Rectal smooth muscle tissue (tissue), 1 donor: ENCODE data around the gene ZNF787.

Experiments used
- H3K27ac ChIP-seq: one replicate; pipeline ENCODE4 v1.7.0; 2013; ENCODE audit warnings: low read depth, low read length, inconsistent platforms
- H3K27me3 ChIP-seq: one replicate; pipeline ENCODE4 v1.7.0; 2013; ENCODE audit warnings: low read length; ENCODE audit not compliant: control insufficient read depth, insufficient read depth
- H3K36me3 ChIP-seq: one replicate; pipeline ENCODE4 v1.7.0; 2013; ENCODE audit warnings: low read length; ENCODE audit not compliant: control insufficient read depth, insufficient read depth
- H3K4me1 ChIP-seq: one replicate; pipeline ENCODE4 v1.7.0; 2013; ENCODE audit warnings: low read length; ENCODE audit not compliant: control insufficient read depth, insufficient read depth
- H3K4me3 ChIP-seq: one replicate; pipeline ENCODE4 v1.7.0; 2013; ENCODE audit warnings: low read length
- H3K9ac ChIP-seq: one replicate; pipeline ENCODE4 v1.7.0; 2013; ENCODE audit warnings: low read length

ZNF787 gene

GRCh38 chr19:56085571-56086275 lies 35.4 kb downstream of the ZNF787 start:
- peaks cover 9% of the 10 kb centered on the region for H3K36me3 ChIP-seq
- H3K4me3 ChIP-seq: no peak overlapping the region
- peaks cover 3% of the 10 kb centered on the region for H3K4me1 ChIP-seq

GRCh38 chr19:56084835-56085536 lies 36.1 kb downstream of the ZNF787 start:
- Histone ChIP-seq H3K9ac (no peak overlapping the region), H3K27ac (no peak overlapping the region), H3K36me3 (peaks cover 9% of the 10 kb centered on the region), H3K4me1 (peaks cover 3% of the 10 kb centered on the region), H3K27me3 (no peaks in the 10 kb centered on the region), H3K4me3 (no peak overlapping the region)

More at GRCh38 chr19:56085571-56086275, 35.4 kb downstream of the ZNF787 start:
- no peaks in the 10 kb centered on the region for H3K27me3 ChIP-seq
- no peak overlapping the region for H3K9ac ChIP-seq
- H3K27ac ChIP-seq: no peak overlapping the region

DNA sequence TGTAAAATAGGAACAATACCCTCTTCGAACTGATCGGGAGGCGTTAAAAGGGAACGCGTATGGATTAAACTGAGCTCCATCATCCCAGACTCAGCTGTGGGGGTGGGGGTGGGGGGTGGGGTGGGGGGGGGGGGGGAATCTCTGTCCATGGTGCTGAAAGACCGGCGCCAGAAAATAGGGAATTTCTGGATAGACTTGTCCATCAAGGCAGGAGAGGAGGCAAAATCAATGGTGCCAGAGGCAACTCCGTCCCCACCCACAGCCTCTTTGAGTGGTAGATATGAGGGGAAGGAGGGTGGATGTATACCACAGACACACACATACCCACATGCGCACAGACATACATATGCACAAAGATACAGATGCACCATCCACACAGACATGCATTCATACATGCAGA lies 37.4 kb downstream of the ZNF787 start:
- H3K9ac ChIP-seq: no peak overlapping the region
- H3K27me3 ChIP-seq: no peaks in the 10 kb centered on the region
- H3K36me3 ChIP-seq: peaks cover 3% of the 10 kb centered on the region
- H3K4me3 ChIP-seq: no peak overlapping the region
- no peak overlapping the region for H3K27ac ChIP-seq
- peaks cover 3% of the 10 kb centered on the region for H3K4me1 ChIP-seq

DNA sequence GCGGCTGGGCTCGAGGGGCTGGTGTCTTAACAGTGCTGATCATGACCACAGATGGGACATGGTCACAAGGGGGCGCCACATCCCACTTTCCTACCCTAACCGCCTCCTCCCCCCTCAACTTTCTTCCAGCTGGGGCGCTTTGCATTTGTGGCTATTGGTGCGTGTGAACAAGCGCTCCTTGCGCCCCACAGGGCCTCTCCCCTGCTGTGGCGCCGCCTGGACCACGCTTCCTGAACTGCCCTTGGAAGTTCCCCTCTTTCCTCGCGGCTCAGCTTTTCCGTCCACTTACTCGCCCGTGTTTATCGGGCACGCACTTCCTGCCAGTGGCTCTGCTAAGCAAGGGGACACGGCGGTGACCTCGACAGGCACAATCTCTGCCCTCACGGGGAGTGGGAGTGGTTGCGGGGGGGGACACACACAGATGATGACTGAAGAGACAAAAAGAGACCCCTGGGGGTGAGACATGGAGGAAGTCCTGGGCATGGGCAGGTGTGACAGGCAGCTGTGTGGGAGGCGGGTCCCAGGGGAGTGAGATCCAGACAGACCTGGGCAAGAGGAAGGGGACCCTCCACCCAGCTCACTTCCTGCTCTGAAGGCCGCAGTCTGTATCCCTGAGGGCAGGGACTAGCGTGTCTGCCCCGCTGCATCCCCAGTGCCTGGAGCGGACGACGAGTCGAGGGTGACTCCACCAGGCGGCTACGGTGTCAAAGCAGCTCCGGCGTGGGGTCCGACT lies 40.3 kb downstream of the ZNF787 start:
- H3K4me3 ChIP-seq: peak overlapping the region; percentile 70
- H3K27me3 ChIP-seq: no peaks in the 10 kb centered on the region
- H3K36me3 ChIP-seq: peaks cover 3% of the 10 kb centered on the region
- peaks cover 3% of the 10 kb centered on the region for H3K4me1 ChIP-seq
- no peak overlapping the region for H3K27ac ChIP-seq
- no peak overlapping the region for H3K9ac ChIP-seq

DNA sequence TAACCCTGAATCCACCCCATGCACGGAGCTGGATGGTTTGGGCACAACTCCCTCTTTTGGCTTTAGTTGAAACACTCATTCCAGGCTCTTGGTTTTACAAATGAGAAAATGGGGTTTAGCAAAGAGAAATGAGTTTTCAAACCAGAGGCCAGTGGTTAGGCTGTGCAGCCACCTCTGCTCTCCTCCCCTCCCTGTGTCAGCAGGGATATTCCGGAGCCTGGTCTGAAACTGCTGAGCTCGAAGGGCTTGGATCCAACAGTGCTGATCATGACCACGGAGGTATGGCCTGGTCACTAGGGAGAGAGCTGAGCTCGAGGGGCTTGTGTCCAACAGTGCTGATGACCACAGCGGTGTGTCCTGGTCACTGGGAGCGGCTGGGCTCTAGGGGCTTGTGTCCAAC lies 41.5 kb downstream of the ZNF787 start:
- Histone ChIP-seq H3K4me3 (no peak overlapping the region), H3K9ac (no peak overlapping the region)

DNA sequence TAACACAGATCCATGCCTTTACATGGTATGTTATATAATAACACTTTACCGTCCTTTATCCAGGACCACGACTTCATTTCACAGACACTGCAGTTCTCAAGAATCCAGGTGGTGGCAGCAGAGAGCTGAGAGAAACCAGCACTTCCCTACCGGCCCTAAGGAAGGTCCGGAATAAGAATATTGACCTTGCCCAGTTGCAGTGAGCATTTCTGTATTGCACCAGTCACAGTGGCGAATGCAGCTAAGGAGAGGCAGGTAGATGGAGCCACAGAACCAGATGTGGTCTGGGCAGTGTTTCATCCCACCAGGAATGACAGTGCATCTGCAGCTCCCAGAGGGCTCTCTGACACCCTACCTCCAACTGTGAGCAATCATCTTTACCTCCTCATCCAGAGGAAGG lies 44.6 kb downstream of the ZNF787 start:
- peaks cover 3% of the 10 kb centered on the region for H3K4me1 ChIP-seq
- H3K9ac ChIP-seq: no peak overlapping the region
- H3K27me3 ChIP-seq: no peaks in the 10 kb centered on the region
- no peaks in the 10 kb centered on the region for H3K36me3 ChIP-seq
- no peak overlapping the region for H3K27ac ChIP-seq
- no peak overlapping the region for H3K4me3 ChIP-seq

More for the DNA sequence above, 41.5 kb downstream of the ZNF787 start:
- Histone ChIP-seq H3K36me3 (no peaks in the 10 kb centered on the region), H3K27ac (no peak overlapping the region), H3K4me1 (peaks cover 3% of the 10 kb centered on the region), H3K27me3 (no peaks in the 10 kb centered on the region)

- H3K4me3 ChIP-seq: no peak overlapping the region
- no peaks in the 10 kb centered on the region for H3K4me1 ChIP-seq
- no peaks in the 10 kb centered on the region for H3K36me3 ChIP-seq
- H3K27ac ChIP-seq: no peak overlapping the region
- peaks cover 2% of the 10 kb centered on the region for H3K27me3 ChIP-seq
- no peak overlapping the region for H3K9ac ChIP-seq
These were observed 49.9 kb downstream of the ZNF787 start for GRCh38 chr19:56071151-56071550.

DNA sequence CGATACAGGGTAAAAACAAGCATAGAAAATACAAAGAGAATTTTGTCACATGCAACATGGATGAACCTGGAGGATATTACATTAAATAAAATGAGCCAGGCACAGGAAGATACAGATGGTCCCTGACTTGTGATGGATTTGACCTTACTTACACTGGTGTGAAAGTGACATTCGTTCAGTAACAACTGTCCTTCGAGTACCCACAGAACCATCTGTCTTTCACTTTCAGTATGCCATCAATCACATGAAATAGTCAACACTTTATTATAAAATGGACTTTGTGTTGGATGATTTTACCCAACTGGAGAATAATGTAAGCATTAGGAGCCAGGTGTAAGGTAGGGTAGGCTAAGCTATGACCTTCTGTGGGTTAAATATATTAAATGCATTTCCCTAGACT lies 51.5 kb downstream of the ZNF787 start:
- H3K9ac ChIP-seq: no peak overlapping the region
- no peak overlapping the region for H3K4me3 ChIP-seq
- H3K4me1 ChIP-seq: no peaks in the 10 kb centered on the region
- no peak overlapping the region for H3K27ac ChIP-seq
- H3K36me3 ChIP-seq: no peaks in the 10 kb centered on the region
- peaks cover 3% of the 10 kb centered on the region for H3K27me3 ChIP-seq

- no peaks in the 10 kb centered on the region for H3K4me1 ChIP-seq
- H3K36me3 ChIP-seq: no peaks in the 10 kb centered on the region
- H3K9ac ChIP-seq: no peak overlapping the region
- peaks cover 3% of the 10 kb centered on the region for H3K27me3 ChIP-seq
- H3K4me3 ChIP-seq: peak overlapping the region; percentile 30
- H3K27ac ChIP-seq: no peak overlapping the region
These were observed 54.7 kb downstream of the ZNF787 start for GRCh38 chr19:56066152-56067023.

GRCh38 chr19:56053596-56053995 lies 67.5 kb downstream of the ZNF787 start:
- H3K36me3 ChIP-seq: no peaks in the 10 kb centered on the region
- no peak overlapping the region for H3K4me3 ChIP-seq
- no peaks in the 10 kb centered on the region for H3K4me1 ChIP-seq
- H3K9ac ChIP-seq: no peak overlapping the region
- H3K27ac ChIP-seq: no peak overlapping the region
- H3K27me3 ChIP-seq: no peaks in the 10 kb centered on the region
